ENCODE measurements around the gene HIP1. TPM values are rescaled to one million over a fixed set of nuclear protein-coding genes. Genes with fewer than 3 reads are reported as not detected.
"Not testable (repeated sequence)": the region's sequence is repeated elsewhere in the genome, so short reads cannot be mapped to it uniquely, and the experiment has no call there.

HIP1 gene
- total and polyA plus RNA-seq, 9 of the 15 experiments (the other 6 are each of a cell fraction or from before 2014, with no cell fraction given), result 2.4 to 13.7 (median 9.5) TPM

- TF ChIP-seq, protein P1, sequence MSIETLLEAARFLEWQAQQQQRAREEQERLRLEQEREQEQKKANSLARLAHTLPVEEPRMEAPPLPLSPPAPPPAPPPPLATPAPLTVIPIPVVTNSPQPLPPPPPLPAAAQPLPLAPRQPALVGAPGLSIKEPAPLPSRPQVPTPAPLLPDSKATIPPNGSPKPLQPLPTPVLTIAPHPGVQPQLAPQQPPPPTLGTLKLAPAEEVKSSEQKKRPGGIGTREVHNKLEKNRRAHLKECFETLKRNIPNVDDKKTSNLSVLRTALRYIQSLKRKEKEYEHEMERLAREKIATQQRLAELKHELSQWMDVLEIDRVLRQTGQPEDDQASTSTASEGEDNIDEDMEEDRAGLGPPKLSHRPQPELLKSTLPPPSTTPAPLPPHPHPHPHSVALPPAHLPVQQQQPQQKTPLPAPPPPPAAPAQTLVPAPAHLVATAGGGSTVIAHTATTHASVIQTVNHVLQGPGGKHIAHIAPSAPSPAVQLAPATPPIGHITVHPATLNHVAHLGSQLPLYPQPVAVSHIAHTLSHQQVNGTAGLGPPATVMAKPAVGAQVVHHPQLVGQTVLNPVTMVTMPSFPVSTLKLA (conservative IDR thresholded peaks at IDR 0.05), result peak; percentile 64 to 90
- TF ChIP-seq EP400 (IDR thresholded peaks at IDR 0.05), result peak; percentile 88
- TF ChIP-seq ETS1 (conservative IDR thresholded peaks at IDR 0.05; ENCODE audit: control insufficient read depth, low read depth, low read length), result peak; percentile 67
- TF ChIP-seq ATF1 (CRISPR knock-in tag; IDR thresholded peaks at IDR 0.05), result not testable (repeated sequence)
- TF ChIP-seq ATF1 (tag; IDR thresholded peaks at IDR 0.05), result peak; percentile 52
- TF ChIP-seq HCFC1 (IDR thresholded peaks at IDR 0.05; ENCODE audit: low read depth, low read length), result peak; percentile 82
- peak; percentile 49; the same call in 1 of the 2 replicates for TF ChIP-seq POLR2H (tag; IDR thresholded peaks at IDR 0.05; ENCODE audit: low read depth)
- TF ChIP-seq GABPB1 (CRISPR knock-in tag; IDR thresholded peaks at IDR 0.05), result peak; percentile 96
- peak; percentile 85 for TF ChIP-seq MYC (IDR thresholded peaks at IDR 0.05; ENCODE audit: low read depth, low read length)
- TF ChIP-seq MYC (CRISPR knock-in tag; IDR thresholded peaks at IDR 0.05; ENCODE audit: borderline replicate concordance, low read depth), result peak; percentile 44; the same call in 1 of the 2 replicates
- TF ChIP-seq, protein P2, sequence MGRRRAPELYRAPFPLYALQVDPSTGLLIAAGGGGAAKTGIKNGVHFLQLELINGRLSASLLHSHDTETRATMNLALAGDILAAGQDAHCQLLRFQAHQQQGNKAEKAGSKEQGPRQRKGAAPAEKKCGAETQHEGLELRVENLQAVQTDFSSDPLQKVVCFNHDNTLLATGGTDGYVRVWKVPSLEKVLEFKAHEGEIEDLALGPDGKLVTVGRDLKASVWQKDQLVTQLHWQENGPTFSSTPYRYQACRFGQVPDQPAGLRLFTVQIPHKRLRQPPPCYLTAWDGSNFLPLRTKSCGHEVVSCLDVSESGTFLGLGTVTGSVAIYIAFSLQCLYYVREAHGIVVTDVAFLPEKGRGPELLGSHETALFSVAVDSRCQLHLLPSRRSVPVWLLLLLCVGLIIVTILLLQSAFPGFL (CRISPR knock-in tag; IDR thresholded peaks at IDR 0.05), result peak; percentile 89; the same call in 1 of the 2 replicates
- TF ChIP-seq SIN3B (IDR thresholded peaks at IDR 0.05; ENCODE audit: low read depth), result peak; percentile 59; the same call in 1 of the 2 replicates
- TF ChIP-seq TAF9B (IDR thresholded peaks at IDR 0.05; ENCODE audit: partially characterized antibody), result peak; percentile 7
- peak; percentile 69 for TF ChIP-seq PML (IDR thresholded peaks at IDR 0.05; ENCODE audit: low read length)
- peak; percentile 96 for TF ChIP-seq HNRNPLL (IDR thresholded peaks at IDR 0.05; ENCODE audit: low read depth, low read length, poor library complexity, severe bottlenecking)
- peak; percentile 48 for TF ChIP-seq KDM5B (IDR thresholded peaks at IDR 0.05; ENCODE audit: insufficient replicate concordance, low read depth, low read length)
- TF ChIP-seq, protein P3, sequence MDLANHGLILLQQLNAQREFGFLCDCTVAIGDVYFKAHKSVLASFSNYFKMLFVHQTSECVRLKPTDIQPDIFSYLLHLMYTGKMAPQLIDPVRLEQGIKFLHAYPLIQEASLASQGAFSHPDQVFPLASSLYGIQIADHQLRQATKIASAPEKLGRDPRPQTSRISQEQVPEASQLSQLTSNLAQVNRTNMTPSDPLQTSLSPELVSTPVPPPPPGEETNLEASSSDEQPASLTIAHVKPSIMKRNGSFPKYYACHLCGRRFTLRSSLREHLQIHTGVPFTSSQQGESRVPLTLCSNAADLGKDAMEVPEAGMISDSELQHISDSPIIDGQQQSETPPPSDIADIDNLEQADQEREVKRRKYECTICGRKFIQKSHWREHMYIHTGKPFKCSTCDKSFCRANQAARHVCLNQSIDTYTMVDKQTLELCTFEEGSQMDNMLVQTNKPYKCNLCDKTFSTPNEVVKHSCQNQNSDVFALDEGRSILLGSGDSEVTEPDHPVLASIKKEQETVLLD (IDR thresholded peaks at IDR 0.05), result peak; percentile 88
- 0 out of 2 replicates have a peak, but pooled peaks have one; percentile 51 for TF ChIP-seq ZNF263 (CRISPR knock-in tag; IDR thresholded peaks at IDR 0.05; ENCODE audit: borderline replicate concordance)
- TF ChIP-seq ESRRA (IDR thresholded peaks at IDR 0.05; ENCODE audit: borderline replicate concordance, low read depth), result peak; percentile 71
- 0 out of 2 replicates have a peak, but pooled peaks have one; percentile 14 for TF ChIP-seq GMEB1 (CRISPR knock-in tag; IDR thresholded peaks at IDR 0.05)
Measured at GRCh38 chr7:75485979-75486643, 252.6 kb downstream of the HIP1 start, which contains the start of gene POM121C (continued).
